DMS 273 (cell line): ENCODE measurements around the gene GPR157.
A peak's percentile ranks its signal among the peaks of the same experiment; 100 is the strongest.
"Not testable (repeated sequence)": the region's sequence is repeated elsewhere in the genome, so short reads cannot be mapped to it uniquely, and the experiment has no call there.

Experiments used
- DNase-seq: peaks from one replicate; lab custom pipeline; 2025; ENCODE audit not compliant: unreplicated experiment; lab: John Stamatoyannopoulos, UW

GPR157 gene

DNA sequence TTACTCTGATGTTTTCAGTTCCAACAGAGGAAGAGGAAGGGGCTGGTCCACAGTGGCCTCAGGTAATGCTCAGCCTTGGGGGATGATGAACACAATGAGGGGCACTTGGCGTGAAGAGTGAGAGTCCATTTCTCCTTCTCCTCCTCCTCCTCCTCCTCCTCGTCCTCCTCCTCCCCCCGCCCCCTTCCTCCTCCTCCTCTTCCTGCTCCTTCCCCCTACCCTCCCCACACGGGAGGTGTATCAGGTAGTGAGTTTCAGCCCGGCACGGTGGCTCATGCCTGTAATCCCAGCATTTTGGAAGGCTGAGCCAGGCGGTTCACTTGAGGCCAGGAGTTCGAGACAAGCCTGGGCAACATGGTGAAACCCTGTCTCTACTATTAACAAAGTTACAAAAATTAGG lies 17.3 kb upstream of the GPR157 start:
- no peak for DNase-seq

DNA sequence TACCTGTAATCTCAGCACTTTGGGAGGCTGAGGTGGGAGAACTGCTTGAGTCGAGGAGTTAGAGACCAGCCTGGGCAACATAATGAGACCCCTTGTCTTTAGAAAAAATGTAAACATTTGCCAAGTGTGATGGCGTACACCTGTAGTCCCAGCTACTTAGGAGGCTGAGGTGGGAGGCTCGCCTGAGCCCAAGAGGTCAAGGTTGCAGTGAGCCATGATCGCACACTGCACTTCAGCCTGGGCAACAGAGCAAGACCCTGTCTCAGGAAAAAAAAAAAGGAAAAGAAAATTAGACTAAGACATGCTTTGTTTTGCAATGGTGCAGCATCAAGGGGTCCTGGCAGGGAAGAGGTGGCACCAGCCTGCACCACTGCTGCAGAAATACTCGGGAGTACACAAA lies 16.8 kb upstream of the GPR157 start:
- no peak for DNase-seq

DNA sequence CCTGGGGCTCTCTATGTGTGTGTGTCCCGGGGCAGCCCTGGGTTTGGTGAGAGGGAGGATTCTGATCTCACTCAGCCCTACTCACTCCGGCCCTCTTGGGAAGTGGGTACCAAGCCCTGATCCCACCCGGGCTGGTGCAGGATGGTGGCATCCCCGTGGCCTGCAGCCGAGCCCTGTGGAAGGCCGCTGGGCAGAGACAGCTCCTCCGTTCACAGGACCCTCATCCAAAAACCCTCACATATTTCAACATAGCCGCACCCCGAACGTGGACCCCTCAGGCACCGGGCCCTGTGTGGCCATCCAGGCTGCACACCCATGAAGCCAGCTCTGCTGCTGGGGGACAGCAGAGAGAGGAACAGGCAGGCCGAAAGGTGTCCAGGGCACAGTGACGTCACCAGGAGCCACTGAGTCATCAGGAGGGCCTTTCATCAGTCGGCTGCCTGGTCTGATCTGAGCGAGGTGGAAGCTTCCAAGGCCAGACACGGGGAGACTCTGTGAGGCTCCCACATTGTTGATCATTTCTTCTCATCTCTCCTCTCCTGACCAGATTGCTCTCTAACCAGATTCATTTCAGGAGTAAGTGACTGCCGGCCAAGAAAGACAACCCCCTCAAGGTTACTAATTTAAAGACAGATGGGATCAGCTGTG lies 16.2 kb upstream of the GPR157 start:
- DNase-seq = no peak

DNA sequence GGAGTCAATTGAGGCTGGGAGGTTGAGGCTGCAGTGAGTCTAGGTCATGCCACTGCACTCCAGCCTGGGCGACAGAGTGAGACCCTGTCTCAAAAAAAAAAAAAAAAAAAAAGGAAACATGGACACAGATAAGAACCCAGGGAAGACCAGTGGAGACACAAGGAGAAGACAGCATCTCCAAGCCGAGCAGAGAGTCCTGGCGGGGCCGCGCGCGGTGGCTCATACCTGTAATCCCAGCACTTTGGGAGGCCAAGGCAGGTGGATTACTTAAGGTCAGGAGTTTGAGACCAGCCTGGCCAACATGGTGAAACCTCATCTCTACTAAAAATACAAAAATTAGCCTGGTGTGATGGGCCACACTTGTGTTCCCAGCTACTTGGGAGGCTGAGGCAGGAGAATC lies 15.6 kb upstream of the GPR157 start:
- not testable (repeated sequence) for DNase-seq

DNA sequence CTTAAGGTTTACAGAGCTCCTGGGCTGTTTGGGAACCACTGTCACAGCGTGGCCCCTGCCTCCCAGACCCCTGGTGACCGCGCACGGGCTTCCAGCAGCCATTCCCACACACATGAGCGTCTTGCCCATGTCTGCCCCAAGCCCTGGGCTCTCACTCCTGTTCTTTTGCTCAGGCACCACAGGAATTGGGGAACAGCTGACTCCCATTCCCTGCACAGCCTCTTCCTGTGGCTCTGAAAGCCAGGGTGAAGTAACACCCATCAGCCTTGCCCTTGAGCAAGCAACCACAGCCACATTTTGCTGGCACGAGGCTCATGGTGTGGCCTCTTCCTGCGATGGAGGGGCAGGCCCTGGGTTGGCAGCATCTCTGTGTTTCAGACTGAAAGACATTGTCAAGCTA lies 14.3 kb upstream of the GPR157 start:
- no peak for DNase-seq

DNA sequence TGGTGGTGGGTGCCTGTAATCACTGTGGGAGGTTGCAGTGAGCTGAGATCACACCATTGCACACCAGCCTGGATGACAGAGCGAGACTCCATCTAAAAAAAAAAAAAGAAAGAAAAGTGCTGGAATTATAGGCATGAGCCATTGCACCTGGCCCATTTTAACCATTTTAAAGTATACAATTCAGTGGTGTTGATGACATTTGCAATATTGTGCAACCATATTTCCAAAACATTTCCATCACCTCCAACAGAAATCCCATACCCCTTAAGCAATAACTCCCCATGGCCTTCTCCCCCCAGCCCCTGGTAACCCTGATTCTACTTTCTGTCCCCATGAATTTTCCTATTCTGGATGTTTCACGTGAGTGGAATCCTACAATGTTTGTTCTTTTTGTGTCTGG lies 11.0 kb upstream of the GPR157 start:
- DNase-seq = no peak

DNA sequence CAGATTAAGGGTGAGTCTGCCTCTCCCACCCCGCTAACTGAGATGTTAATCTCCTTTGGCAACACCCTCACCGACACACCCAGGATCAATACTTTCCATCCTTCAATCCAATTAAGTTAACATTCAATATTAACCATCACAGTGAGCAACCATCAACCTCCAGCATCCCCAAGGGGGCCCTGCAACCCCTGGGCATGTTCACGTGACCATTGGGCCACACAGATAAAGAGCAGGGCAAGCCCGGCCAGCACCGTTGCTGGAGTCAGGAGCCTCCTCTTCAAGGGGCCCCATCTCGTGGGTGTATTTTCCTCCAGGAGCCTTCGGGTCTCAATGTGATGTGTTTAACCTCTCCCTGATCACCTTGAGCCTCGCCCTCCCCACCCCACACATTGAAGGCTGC lies 8.0 kb upstream of the GPR157 start:
- DNase-seq = no peak

DNA sequence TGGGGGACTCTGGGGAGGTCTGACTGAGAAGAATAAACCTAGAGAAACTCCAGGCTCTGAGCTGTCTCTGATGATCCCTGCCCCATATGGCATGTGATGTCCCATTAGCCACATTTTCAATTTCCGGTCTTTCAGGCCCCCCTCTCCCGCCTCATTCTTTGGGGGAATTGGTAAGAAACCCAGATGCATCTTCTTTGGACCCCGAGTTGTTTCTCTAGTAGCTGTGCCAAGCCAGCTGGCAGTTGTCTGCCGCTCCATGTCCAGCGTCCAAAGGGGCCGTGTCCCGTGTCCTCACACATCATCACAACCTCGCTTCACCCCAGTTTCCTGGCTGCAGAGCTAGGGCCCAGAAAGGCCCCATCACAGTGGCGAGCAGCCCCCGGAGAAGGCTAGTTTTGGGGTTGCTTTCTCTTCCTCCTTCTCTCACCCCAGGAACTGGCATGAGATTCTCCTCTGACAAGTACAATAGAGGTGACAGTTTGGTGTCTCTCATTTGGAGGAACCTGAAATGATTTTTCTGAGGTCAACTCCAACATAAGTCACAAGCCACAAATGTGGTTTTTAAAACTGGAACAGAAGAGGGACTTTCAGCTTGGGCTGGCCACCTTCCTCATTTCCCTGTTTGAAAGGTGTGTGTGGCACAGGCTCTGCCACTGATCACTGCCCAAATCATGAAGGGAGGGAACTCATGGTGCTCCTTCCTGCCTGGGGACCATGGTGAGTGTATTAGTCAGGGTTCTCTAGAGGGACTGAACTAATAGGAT lies 6.4 kb upstream of the GPR157 start:
- DNase-seq = no peak

DNA sequence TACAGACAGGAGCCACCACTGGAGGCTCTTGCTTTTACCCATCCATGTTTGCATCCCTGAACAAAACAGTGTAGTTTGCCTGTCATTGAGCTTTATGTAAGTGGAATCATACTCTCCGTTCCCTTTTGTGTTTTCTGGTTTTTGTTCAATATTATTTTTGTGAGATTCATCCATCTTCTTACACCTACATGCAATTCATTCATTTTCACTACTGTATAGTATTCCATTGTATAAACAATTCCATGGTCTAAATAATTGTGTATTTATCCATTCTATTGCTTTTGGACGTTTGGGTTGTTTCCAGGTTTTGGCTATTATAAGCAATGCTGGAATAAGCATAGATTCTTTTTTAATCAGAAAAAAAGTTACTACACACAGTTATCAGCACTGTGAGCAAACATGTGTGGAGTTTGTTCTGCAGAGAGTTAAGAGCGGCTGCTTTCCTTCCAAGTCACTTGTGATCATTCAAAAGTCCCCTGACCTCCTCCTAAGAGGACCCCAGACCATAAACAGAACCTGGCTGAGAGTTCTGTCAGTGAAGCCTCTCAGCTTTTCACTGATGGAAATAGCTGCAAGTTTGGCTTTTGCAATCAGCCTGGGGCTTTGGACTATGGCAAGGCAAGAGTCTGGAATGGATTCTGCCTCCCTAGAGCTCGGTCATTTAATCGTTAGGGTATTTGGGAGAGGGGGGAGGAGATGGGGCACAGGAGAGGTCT lies 5.1 kb upstream of the GPR157 start:
- no peak for DNase-seq

DNA sequence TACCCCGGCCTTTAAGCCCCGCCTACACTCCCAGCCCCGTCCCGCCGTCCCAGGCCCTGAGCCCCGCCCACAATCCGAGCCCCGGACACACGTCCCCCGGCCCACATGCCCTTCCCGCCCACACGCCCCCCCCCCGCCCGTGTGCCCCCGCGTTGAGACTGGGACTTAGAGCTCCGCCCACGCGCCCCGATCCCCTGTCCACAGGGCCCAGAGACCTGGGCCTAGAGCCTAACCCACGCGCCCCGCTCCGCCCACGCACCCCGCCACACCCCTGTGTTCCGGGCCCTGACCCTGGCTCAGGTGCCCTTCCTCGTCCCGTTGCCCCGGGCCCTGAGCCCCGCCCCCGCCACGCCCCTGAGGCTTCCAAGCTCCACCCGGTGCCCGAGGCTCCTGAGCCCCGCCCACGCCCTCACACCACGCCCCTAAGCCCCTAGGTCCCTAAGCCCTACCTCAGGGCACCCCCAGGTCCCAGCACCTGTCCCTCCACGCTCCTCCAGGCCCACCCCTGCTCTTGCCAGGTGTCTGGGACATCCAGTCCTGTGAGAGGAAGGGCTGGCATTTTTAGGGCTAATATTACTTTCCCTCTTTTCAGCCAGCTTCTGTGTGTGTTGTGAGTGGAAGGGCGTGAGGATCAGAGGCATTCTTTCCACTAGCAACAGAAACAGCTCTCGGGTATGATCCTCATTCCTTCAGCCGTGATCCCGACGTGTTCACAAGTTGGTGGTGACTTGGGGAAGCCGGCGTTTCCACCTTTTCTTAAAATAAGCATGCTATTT lies 552 bp upstream of the GPR157 start:
- DNase-seq = peak; percentile 90

DNA sequence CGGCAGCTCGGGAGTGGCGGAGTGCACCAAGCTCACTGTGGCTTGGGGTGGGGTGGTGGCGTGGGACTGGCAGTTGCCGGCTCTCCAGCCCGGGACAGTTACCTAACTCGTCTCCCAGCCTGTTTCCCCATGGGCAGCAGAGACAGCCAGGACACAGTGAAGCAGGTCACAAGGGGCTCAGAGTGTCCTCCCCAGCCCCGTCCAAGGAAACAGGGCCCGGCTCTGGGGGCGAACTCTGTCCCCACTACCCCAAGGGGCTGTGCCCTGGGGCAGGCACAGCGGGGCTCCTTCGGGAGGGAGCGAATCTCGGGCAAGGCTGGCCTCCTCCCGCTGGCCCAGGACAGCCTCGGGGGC lies 759 bp downstream of the GPR157 start:
- DNase-seq = peak; percentile 49

DNA sequence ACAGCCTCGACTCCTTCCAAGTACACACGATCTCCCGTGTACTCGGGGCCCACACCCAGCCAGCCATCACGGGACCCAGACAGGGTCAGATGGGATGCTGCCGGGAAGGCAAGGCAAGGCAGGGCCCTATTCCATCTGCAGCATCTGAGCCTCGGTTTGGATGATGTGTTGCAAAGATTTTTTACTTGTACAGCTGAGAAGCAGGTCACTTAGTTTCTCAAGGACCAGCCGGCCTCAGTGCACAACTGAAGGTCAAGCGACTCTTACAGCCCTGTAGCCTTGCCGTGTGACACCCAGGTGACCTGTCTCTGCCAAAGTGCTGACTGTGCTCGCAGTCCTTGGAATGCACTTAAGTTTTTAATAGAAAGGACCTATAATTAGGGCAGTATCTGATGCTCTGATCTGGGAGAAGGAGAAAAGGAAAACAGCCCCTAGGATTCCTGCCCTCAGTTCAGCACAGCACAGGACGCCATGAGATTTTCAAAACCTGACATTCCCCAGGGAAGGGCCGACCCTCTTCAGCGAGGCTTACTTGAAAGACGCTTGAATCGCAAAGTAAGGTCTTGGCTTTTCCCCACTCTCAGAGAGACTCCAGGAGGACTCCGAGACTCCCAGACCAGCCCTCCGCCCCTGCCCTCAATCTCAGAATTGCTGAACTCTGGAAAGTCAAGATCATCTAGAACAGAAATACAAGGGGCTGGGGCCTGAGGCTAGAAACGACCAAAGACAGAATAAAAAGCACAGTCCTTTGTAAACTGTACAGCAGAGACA lies 1.3 kb downstream of the GPR157 start:
- DNase-seq = no peak

DNA sequence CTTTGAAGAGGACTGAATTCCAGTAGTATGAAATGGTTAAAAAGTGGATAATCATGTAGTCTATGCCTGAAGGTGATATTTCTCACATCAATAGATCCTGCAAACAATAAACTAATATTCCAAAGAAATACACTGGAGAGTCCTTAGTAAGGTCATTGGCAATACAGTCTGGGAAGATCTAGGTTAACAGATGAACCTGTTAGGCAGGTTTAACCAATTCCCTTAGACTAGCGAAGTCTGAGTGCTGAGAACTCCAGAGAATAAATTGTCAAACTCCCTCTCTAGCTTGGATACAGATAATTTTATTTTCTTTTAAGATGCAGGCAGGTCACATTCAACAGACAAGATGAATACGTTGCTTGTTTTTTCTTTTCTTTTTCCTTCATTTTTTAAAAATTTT lies 2.4 kb downstream of the GPR157 start:
- no peak for DNase-seq

DNA sequence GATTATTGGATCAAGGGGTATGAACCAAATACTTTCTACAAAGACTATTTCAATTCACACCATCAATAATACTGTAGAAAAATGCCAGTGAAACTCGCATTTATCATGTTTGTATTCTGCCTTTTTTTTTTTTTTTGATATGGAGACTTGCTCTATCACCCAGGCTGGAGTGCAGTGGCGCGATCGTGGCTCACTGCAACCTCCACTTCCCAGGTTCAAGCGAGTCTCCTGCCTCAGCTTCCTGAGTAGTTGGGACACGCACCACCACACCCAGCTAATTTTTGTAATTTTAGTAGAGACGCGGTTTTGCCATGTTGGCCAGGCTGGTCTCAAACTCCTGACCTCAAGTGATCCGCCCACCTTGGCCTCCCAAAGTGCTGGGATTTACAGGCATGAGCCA lies 3.1 kb downstream of the GPR157 start:
- DNase-seq = not testable (repeated sequence)

DNA sequence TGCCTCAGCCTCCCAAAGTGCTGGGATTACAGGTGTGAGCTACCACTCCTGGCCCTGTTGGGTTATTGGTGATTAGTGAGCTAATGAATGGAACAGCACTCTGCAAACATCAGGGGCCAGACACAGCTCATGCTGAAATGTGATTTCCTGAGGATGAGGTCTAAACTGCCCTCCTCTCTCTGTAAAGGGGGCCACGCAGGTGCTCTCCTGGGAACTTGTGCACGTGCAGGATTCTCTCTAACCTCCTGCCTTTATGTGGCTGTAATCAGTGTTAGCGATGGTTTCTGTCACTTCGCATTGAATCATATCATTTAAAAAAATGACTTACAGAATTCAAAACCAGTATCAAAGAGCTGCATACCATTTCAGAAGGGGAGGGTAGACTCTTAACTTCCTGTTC lies 3.6 kb downstream of the GPR157 start:
- no peak for DNase-seq

DNA sequence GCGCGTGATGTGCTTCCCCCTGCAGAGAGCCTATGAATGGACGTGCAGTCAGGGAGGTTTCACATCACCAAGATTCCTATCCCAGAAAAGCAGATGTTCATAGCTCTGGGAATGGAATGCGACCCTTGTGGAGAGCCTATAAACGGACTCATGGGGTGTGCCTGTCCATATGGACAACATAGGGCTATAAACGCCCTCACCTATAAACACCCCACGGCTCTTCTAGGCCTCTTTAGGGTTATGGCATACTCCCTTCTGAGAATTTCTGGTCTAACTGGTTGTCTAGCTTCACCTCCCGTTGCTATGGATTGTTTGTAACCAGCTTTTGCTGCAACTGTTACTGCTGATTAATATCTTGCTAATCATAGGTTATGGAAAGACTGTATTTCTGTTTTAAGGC lies 4.5 kb downstream of the GPR157 start:
- DNase-seq = peak; percentile 46

DNA sequence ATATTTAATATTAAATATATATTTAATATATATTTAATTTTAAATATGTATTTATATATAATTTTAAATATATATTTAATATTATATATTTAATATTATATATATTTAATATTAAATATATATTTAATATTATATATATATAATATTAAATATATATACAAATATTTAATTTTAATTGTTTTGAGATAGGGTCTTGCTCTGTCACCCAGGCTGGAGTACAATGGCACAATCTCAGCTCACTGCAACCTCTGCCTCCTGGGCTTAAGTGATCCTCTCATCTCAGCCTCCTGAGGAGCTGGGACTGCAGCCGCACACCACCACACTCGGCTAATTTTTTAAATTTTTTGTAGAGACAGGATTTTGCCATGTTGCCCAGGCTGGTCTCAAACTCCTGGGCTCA lies 5.2 kb downstream of the GPR157 start:
- not testable (repeated sequence) for DNase-seq

DNA sequence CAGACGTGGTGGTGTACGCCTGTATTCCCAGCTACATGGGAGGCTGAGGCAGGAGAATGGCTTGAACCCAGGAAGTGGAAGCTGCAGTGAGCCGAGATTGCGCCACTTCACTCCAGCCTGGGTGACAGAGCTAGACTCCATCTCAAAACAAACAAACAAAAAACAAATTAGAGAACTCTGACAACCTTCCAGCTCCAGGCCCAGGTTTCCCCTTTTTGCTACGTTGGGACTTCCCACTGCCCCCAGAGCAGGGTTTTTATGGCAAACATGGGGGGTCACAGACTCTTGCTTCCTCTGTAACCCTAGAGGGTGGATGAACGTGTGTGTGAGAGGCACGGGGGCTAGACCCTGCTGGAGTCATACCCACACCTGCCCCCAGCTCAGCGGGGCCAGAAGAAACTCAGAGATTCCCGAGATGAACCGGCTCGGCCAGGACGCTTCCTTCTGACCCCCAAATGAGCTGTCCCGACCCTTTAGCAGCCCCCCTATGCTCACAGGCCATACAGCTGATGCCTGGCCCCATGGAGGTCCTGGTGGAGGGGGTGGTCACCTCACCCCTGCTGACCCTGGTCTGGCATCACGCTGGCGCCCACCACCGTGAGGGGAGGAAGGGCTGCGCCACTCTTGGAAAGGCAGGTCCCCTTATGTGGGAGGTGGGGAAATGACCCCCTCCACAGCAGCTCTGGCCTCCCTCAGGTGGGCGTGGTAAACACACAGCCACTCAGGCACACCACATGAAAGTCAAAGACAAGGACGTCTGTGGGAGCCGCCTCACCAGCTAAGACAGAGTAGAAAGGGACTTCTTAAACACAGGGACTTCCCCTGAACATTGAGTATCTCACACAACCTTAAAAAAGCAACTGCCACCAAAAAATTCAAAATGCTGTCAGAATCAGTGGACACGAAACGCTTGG lies 7.1 kb downstream of the GPR157 start:
- no peak for DNase-seq

DNA sequence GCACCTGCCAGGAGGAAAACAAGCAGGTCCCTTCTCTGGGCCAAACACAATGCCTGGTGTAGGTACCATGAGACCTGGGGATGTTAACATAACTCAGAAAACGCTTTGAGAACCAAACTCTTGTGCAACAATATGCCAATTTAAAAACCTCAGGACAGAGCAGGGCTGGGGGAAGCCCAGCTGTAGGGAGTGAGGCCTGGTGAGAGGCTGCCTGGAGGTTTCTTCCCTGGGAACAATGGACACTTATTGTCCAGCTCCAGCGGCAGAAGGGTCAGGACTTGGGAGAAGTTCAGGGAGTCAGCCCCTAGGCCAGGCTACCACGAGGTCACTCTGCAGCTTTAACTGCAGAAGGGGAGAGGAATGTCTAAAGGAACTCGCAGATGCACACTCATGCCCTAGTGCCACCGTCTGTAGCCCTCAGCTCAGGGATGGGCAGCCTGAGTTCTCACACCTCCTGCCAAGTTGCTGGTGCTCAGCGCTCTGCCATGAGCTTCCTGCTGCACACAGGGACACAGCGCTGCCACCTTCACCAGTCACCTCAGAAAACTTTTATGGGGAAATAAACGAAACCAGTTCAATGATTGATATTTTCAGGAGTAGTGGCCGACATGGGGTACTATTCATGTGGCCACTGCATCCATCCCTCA lies 8.5 kb downstream of the GPR157 start:
- DNase-seq = no peak
